Measurements from ENCODE around the gene ZNF467. TPM values are rescaled to one million over a fixed set of nuclear protein-coding genes. Genes with fewer than 3 reads are reported as not detected.
A peak's percentile ranks its signal among the peaks of the same experiment; 100 is the strongest.

The ZNF467 gene
- total and polyA plus RNA-seq, 2 donors = 3.8 to 8.8 TPM

DNA sequence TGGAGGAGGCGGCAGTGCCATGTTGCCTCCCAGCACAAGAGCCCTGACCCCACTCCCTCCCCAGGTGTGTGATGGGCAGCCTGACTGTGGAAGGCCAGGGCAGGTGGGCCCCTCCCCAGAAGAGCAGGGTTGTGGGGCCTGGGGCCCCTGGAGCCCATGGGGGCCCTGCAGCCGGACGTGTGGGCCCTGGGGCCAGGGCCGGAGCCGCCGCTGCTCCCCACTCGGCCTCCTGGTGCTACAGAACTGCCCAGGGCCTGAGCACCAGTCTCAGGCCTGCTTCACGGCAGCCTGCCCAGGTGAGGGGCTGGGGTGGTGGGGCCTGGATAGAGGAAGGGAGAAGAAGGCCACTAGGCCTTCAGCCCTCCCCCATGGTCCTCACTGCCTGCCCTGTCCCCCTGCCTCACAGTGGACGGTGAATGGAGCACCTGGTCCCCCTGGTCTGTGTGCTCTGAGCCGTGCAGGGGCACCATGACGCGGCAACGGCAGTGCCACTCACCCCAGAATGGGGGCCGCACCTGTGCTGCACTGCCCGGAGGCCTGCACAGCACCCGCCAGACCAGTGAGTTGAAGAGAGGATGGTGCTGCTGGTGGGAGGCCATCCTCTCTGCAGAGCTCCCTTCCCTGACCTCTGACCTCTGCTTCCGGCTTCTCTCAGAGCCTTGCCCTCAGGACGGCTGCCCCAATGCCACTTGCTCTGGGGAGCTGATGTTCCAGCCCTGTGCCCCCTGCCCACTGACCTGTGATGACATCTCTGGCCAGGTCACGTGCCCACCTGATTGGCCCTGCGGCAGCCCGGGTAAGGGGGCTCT is 18.2 kb upstream of the ZNF467 start:
- H3K9me3 ChIP-seq (ENCODE audit: control insufficient read depth in 2 of 2, insufficient read depth in 1 of 2, low read length in 1 of 2) = peaks cover 0 to 4% of the 10 kb centered on the region in 2 donors
- no peaks in the 10 kb centered on the region for H3K36me3 ChIP-seq (ENCODE audit: control insufficient read depth in 2 of 2, insufficient read depth in 2 of 2, low read length in 1 of 2)
- H3K4me3 ChIP-seq (ENCODE audit: low read length in 2 of 2) = no peak overlapping the region
- 98% methylated on average over 21 of the region's 21 CpGs for WGBS
- H3K27ac ChIP-seq (ENCODE audit: low read depth in 1 of 2, low read length in 1 of 2) = no peak overlapping the region
- H3K4me1 ChIP-seq (ENCODE audit: control insufficient read depth in 2 of 2, insufficient read depth in 2 of 2, low read length in 2 of 2) = peaks cover 0 to 4% of the 10 kb centered on the region in 2 donors
- peaks cover 18 to 77% of the 10 kb centered on the region in 2 donors for H3K27me3 ChIP-seq (ENCODE audit: control insufficient read depth in 2 of 2, insufficient read depth in 1 of 2, low read length in 1 of 2)
- no peak for DNase-seq (ENCODE audit: low read depth in 6 of 9, low spot score in 9 of 9)

DNA sequence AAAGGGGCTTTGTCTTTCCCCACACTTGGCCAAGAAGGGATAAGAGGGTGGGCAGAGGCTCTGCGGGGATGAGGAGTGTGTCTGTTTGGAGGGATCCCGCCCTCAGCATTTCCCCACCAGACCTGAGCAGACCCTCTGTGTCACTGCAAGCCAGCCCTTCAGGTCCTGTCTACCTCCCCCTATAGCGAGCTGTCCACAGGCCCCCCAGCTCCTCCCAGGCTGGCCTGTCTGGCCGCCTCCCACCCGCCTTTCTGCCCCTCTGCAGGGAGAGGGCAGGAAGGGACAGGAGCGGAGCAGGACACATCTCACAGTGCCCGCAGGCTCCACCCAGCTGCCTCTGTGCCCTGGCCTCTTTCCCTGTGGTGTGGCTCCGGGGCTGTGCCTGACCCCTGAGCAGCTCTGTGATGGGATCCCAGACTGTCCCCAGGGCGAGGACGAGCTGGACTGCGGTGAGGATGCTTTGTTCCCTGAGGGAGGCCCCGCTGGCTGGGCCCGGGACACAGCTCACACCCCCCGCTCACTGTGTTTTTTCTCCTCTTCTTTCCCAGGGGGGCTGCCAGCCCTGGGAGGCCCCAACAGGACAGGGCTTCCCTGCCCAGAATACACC is 17.5 kb upstream of the ZNF467 start:
- Histone ChIP-seq H3K9me3 (ENCODE audit: control insufficient read depth in 2 of 2, insufficient read depth in 1 of 2, low read length in 1 of 2) (peaks cover 0 to 4% of the 10 kb centered on the region in 2 donors), H3K27ac (ENCODE audit: low read depth in 1 of 2, low read length in 1 of 2) (no peak overlapping the region), H3K4me1 (ENCODE audit: control insufficient read depth in 2 of 2, insufficient read depth in 2 of 2, low read length in 2 of 2) (peaks cover 0 to 4% of the 10 kb centered on the region in 2 donors), H3K4me3 (ENCODE audit: low read length in 2 of 2) (no peak overlapping the region), H3K36me3 (ENCODE audit: control insufficient read depth in 2 of 2, insufficient read depth in 2 of 2, low read length in 1 of 2) (no peaks in the 10 kb centered on the region), H3K27me3 (ENCODE audit: control insufficient read depth in 2 of 2, insufficient read depth in 1 of 2, low read length in 1 of 2) (peaks cover 18 to 83% of the 10 kb centered on the region in 2 donors)
- 99% methylated on average over 14 of the region's 14 CpGs for WGBS
- no peak for DNase-seq (ENCODE audit: low read depth in 6 of 9, low spot score in 9 of 9)

DNA sequence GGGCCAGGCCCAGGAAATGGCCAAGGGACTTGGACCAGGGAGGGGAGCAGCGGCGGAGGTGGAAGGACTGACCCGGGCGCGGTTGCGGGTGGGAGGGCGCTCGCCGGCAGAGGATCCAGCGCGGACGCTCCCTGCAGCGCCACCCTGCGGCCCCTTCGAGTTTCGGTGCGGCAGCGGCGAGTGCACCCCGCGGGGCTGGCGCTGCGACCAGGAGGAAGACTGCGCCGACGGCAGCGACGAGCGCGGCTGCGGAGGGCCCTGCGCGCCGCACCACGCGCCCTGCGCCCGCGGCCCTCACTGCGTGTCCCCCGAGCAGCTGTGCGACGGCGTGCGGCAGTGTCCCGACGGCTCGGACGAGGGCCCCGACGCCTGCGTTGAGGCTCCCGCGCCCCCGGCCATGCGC is 16.8 kb upstream of the ZNF467 start:
- Histone ChIP-seq H3K27ac (ENCODE audit: low read depth in 1 of 2, low read length in 1 of 2) (no peak overlapping the region), H3K27me3 (ENCODE audit: control insufficient read depth in 2 of 2, insufficient read depth in 1 of 2, low read length in 1 of 2) (peaks cover 18 to 83% of the 10 kb centered on the region in 2 donors), H3K4me3 (ENCODE audit: low read length in 2 of 2) (no peak overlapping the region), H3K4me1 (ENCODE audit: control insufficient read depth in 2 of 2, insufficient read depth in 2 of 2, low read length in 2 of 2) (peaks cover 0 to 4% of the 10 kb centered on the region in 2 donors), H3K36me3 (ENCODE audit: control insufficient read depth in 2 of 2, insufficient read depth in 2 of 2, low read length in 1 of 2) (no peaks in the 10 kb centered on the region), H3K9me3 (ENCODE audit: control insufficient read depth in 2 of 2, insufficient read depth in 1 of 2, low read length in 1 of 2) (peaks cover 0 to 4% of the 10 kb centered on the region in 2 donors)
- 6% methylated on average over 56 of the region's 56 CpGs for WGBS
- peak in 2 of 9 donors; percentile 40 to 45 for DNase-seq (ENCODE audit: low read depth in 6 of 9, low spot score in 9 of 9)

DNA sequence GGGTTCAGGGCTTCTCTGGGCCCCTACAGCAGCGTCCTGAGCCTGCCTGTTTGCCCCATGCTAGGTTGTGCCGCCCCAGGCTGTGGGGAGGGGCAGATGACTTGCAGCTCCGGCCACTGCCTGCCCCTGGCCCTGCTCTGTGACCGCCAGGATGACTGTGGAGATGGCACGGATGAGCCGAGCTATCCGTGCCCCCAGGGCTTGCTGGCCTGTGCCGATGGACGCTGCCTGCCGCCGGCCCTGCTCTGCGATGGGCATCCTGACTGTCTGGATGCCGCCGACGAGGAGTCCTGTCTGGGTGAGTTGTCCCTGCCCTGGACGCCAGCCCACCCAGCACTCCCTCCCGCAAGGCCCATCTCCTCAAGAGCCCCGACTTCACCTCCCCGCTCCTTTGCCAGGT is 15.7 kb upstream of the ZNF467 start:
- WGBS = 91% methylated on average over 19 of the region's 19 CpGs
- Histone ChIP-seq H3K4me3 (ENCODE audit: low read length in 2 of 2) (no peak overlapping the region), H3K9me3 (ENCODE audit: control insufficient read depth in 2 of 2, insufficient read depth in 1 of 2, low read length in 1 of 2) (peaks cover 0 to 4% of the 10 kb centered on the region in 2 donors), H3K27ac (ENCODE audit: low read depth in 1 of 2, low read length in 1 of 2) (no peak overlapping the region), H3K4me1 (ENCODE audit: control insufficient read depth in 2 of 2, insufficient read depth in 2 of 2, low read length in 2 of 2) (peaks cover 0 to 4% of the 10 kb centered on the region in 2 donors), H3K36me3 (ENCODE audit: control insufficient read depth in 2 of 2, insufficient read depth in 2 of 2, low read length in 1 of 2) (no peaks in the 10 kb centered on the region), H3K27me3 (ENCODE audit: control insufficient read depth in 2 of 2, insufficient read depth in 1 of 2, low read length in 1 of 2) (peaks cover 18 to 81% of the 10 kb centered on the region in 2 donors)
- DNase-seq (ENCODE audit: low read depth in 6 of 9, low spot score in 9 of 9) = no peak

- DNase-seq (ENCODE audit: low read depth in 6 of 9, low spot score in 9 of 9) = no peak
- H3K27ac ChIP-seq (ENCODE audit: low read depth in 1 of 2, low read length in 1 of 2) = no peak overlapping the region
- H3K4me1 ChIP-seq (ENCODE audit: control insufficient read depth in 2 of 2, insufficient read depth in 2 of 2, low read length in 2 of 2) = peaks cover 0 to 2% of the 10 kb centered on the region in 2 donors
- peaks cover 0 to 4% of the 10 kb centered on the region in 2 donors for H3K9me3 ChIP-seq (ENCODE audit: control insufficient read depth in 2 of 2, insufficient read depth in 1 of 2, low read length in 1 of 2)
- WGBS = 84% methylated on average over 11 of the region's 11 CpGs
- no peak overlapping the region for H3K4me3 ChIP-seq (ENCODE audit: low read length in 2 of 2)
- no peaks in the 10 kb centered on the region for H3K36me3 ChIP-seq (ENCODE audit: control insufficient read depth in 2 of 2, insufficient read depth in 2 of 2, low read length in 1 of 2)
- peaks cover 18 to 81% of the 10 kb centered on the region in 2 donors for H3K27me3 ChIP-seq (ENCODE audit: control insufficient read depth in 2 of 2, insufficient read depth in 1 of 2, low read length in 1 of 2)
Measured at GRCh38 chr7:149788300-149788851, 15.0 kb upstream of the ZNF467 start.

- 63% methylated on average over 35 of the region's 35 CpGs for WGBS
- no peak for DNase-seq (ENCODE audit: low read depth in 6 of 9, low spot score in 9 of 9)
- no peak overlapping the region for H3K27ac ChIP-seq (ENCODE audit: low read depth in 1 of 2, low read length in 1 of 2)
- H3K4me1 ChIP-seq (ENCODE audit: control insufficient read depth in 2 of 2, insufficient read depth in 2 of 2, low read length in 2 of 2) = no peaks in the 10 kb centered on the region
- H3K4me3 ChIP-seq (ENCODE audit: low read length in 2 of 2) = no peak overlapping the region
- no peaks in the 10 kb centered on the region for H3K36me3 ChIP-seq (ENCODE audit: control insufficient read depth in 2 of 2, insufficient read depth in 2 of 2, low read length in 1 of 2)
- peaks cover 0 to 4% of the 10 kb centered on the region in 2 donors for H3K9me3 ChIP-seq (ENCODE audit: control insufficient read depth in 2 of 2, insufficient read depth in 1 of 2, low read length in 1 of 2)
- peaks cover 18 to 73% of the 10 kb centered on the region in 2 donors for H3K27me3 ChIP-seq (ENCODE audit: control insufficient read depth in 2 of 2, insufficient read depth in 1 of 2, low read length in 1 of 2)
Measured at GRCh38 chr7:149787428-149788299, 14.3 kb upstream of the ZNF467 start.

- 92% methylated on average over 9 of the region's 9 CpGs for WGBS
- Histone ChIP-seq H3K36me3 (ENCODE audit: control insufficient read depth in 2 of 2, insufficient read depth in 2 of 2, low read length in 1 of 2) (no peaks in the 10 kb centered on the region), H3K9me3 (ENCODE audit: control insufficient read depth in 2 of 2, insufficient read depth in 1 of 2, low read length in 1 of 2) (peaks cover 0 to 4% of the 10 kb centered on the region in 2 donors), H3K27me3 (ENCODE audit: control insufficient read depth in 2 of 2, insufficient read depth in 1 of 2, low read length in 1 of 2) (peaks cover 18 to 57% of the 10 kb centered on the region in 2 donors), H3K4me3 (ENCODE audit: low read length in 2 of 2) (no peak overlapping the region), H3K4me1 (ENCODE audit: control insufficient read depth in 2 of 2, insufficient read depth in 2 of 2, low read length in 2 of 2) (no peaks in the 10 kb centered on the region), H3K27ac (ENCODE audit: low read depth in 1 of 2, low read length in 1 of 2) (no peak overlapping the region)
- no peak for DNase-seq (ENCODE audit: low read depth in 6 of 9, low spot score in 9 of 9)
Measured at GRCh38 chr7:149785983-149786382, 12.6 kb upstream of the ZNF467 start.

DNA sequence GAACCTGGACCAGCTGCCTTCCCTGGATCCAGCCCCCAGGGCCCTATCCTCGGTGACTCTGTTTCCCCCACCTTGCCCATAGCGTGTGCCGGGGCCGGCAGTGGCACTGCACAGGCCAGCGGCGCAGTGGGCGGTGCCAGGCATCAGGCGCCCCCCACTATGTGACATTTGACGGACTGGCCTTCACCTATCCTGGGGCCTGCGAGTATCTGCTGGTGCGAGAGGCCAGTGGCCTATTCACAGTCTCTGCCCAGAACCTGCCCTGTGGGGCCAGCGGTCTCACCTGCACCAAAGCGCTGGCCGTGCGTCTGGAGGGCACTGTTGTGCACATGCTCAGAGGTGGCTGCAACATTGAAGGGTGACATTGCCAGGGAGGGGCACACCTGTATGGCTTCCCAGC is 12.0 kb upstream of the ZNF467 start:
- Histone ChIP-seq H3K4me1 (ENCODE audit: control insufficient read depth in 2 of 2, insufficient read depth in 2 of 2, low read length in 2 of 2) (no peaks in the 10 kb centered on the region), H3K36me3 (ENCODE audit: control insufficient read depth in 2 of 2, insufficient read depth in 2 of 2, low read length in 1 of 2) (no peaks in the 10 kb centered on the region), H3K27me3 (ENCODE audit: control insufficient read depth in 2 of 2, insufficient read depth in 1 of 2, low read length in 1 of 2) (peaks cover 14 to 51% of the 10 kb centered on the region in 2 donors), H3K4me3 (ENCODE audit: low read length in 2 of 2) (no peak overlapping the region), H3K27ac (ENCODE audit: low read depth in 1 of 2, low read length in 1 of 2) (no peak overlapping the region), H3K9me3 (ENCODE audit: control insufficient read depth in 2 of 2, insufficient read depth in 1 of 2, low read length in 1 of 2) (peaks cover 0 to 4% of the 10 kb centered on the region in 2 donors)
- 95% methylated on average over 15 of the region's 15 CpGs for WGBS
- no peak for DNase-seq (ENCODE audit: low read depth in 6 of 9, low spot score in 9 of 9)

Measured in thymus (tissue), 11 donors.